DND-41 (cell line): ENCODE data around the gene PCDHA6.

Source experiments
- EZH2 ChIP-seq: IDR thresholded peaks from 3 replicates; pipeline ENCODE4 v1.6.1; 2012; ENCODE audit warnings: borderline replicate concordance, low read depth, mild to moderate bottlenecking, moderate library complexity, low read length, inconsistent platforms; ENCODE audit not compliant: severe bottlenecking
- TF ChIP-seq, protein P1 (sequence below): IDR thresholded peaks from 2 replicates; pipeline ENCODE4 v1.5.1; 2012; ENCODE audit warnings: borderline replicate concordance, low read length, moderate library complexity, mild to moderate bottlenecking; ENCODE audit not compliant: poor library complexity, severe bottlenecking; ENCODE audit errors: extremely low read depth

DNA sequence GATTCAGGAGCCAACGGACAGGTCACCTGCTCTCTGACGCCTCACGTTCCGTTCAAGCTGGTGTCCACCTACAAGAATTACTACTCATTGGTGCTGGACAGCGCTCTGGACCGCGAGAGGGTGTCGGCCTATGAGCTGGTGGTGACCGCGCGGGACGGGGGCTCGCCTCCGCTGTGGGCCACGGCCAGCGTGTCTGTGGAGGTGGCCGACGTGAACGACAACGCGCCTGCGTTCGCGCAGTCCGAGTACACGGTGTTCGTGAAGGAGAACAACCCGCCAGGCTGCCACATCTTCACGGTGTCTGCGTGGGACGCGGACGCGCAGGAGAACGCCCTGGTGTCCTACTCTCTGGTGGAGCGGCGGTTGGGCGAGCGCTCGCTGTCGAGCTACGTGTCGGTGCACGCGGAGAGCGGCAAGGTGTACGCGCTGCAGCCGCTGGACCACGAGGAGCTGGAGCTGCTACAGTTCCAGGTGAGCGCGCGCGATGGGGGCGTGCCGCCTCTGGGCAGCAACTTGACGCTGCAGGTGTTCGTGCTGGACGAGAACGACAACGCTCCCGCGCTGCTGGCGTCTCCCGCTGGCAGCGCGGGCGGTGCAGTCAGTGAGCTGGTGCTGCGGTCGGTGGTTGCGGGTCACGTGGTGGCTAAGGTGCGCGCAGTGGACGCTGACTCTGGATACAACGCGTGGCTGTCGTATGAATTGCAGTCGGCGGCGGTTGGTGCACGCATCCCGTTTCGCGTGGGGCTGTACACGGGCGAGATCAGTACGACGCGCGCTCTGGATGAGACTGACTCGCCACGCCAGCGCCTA, 29.6 kb downstream of the PCDHA6 start:
- TF ChIP-seq, protein P1, sequence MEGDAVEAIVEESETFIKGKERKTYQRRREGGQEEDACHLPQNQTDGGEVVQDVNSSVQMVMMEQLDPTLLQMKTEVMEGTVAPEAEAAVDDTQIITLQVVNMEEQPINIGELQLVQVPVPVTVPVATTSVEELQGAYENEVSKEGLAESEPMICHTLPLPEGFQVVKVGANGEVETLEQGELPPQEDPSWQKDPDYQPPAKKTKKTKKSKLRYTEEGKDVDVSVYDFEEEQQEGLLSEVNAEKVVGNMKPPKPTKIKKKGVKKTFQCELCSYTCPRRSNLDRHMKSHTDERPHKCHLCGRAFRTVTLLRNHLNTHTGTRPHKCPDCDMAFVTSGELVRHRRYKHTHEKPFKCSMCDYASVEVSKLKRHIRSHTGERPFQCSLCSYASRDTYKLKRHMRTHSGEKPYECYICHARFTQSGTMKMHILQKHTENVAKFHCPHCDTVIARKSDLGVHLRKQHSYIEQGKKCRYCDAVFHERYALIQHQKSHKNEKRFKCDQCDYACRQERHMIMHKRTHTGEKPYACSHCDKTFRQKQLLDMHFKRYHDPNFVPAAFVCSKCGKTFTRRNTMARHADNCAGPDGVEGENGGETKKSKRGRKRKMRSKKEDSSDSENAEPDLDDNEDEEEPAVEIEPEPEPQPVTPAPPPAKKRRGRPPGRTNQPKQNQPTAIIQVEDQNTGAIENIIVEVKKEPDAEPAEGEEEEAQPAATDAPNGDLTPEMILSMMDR: no peak
- no peak for TF ChIP-seq EZH2
